Neuron (in vitro differentiated cells): ENCODE data around the gene TEAD1.

ENCODE experiments used
- H2AFZ ChIP-seq: one replicate; pipeline ENCODE4 v1.6.1; 2013; ENCODE audit warnings: low read depth, mild to moderate bottlenecking, inconsistent platforms, low read length, moderate library complexity
- H3K27me3 ChIP-seq: one replicate; pipeline ENCODE4 v1.6.1; 2013; ENCODE audit warnings: low read length; ENCODE audit not compliant: insufficient read depth
- H3K36me3 ChIP-seq: one replicate; pipeline ENCODE4 v1.6.1; 2013; ENCODE audit warnings: low read length; ENCODE audit not compliant: insufficient read depth
- H3K4me1 ChIP-seq: one replicate; pipeline ENCODE4 v1.6.1; 2013; ENCODE audit warnings: low read length; ENCODE audit not compliant: insufficient read depth
- H3K4me3 ChIP-seq: 2 replicates; pipeline ENCODE4 v1.5.1; 2013; ENCODE audit warnings: mild to moderate bottlenecking, low read length, moderate library complexity
- H3K9me3 ChIP-seq: one replicate; pipeline ENCODE4 v1.6.1; 2013; ENCODE audit warnings: low read length

The TEAD1 gene

GRCh38 chr11:12727563-12728211 lies 53.5 kb downstream of the TEAD1 start:
- Histone ChIP-seq H3K36me3 (no peaks in the 10 kb centered on the region), H2AFZ (no peak overlapping the region), H3K4me3 (no peak overlapping the region), H3K4me1 (peaks cover 10% of the 10 kb centered on the region), H3K27me3 (no peaks in the 10 kb centered on the region), H3K9me3 (no peaks in the 10 kb centered on the region)

GRCh38 chr11:12728417-12728816 lies 54.2 kb downstream of the TEAD1 start:
- H3K27me3 ChIP-seq = no peaks in the 10 kb centered on the region
- H3K4me1 ChIP-seq = peaks cover 8% of the 10 kb centered on the region
- no peaks in the 10 kb centered on the region for H3K9me3 ChIP-seq
- no peak overlapping the region for H3K4me3 ChIP-seq
- H3K36me3 ChIP-seq = no peaks in the 10 kb centered on the region
- no peak overlapping the region for H2AFZ ChIP-seq

- Histone ChIP-seq H3K9me3 (no peaks in the 10 kb centered on the region), H3K4me1 (no peaks in the 10 kb centered on the region)
Measured at GRCh38 chr11:12729941-12730340, 55.7 kb downstream of the TEAD1 start.

GRCh38 chr11:12731841-12732336 lies 57.7 kb downstream of the TEAD1 start:
- no peaks in the 10 kb centered on the region for H3K4me1 ChIP-seq
- H3K36me3 ChIP-seq = no peaks in the 10 kb centered on the region
- H3K4me3 ChIP-seq = no peak overlapping the region
- no peak overlapping the region for H2AFZ ChIP-seq
- no peaks in the 10 kb centered on the region for H3K9me3 ChIP-seq
- H3K27me3 ChIP-seq = no peaks in the 10 kb centered on the region

More at GRCh38 chr11:12729941-12730340, 55.7 kb downstream of the TEAD1 start:
- H3K36me3 ChIP-seq = no peaks in the 10 kb centered on the region
- H3K4me3 ChIP-seq = no peak overlapping the region
- no peaks in the 10 kb centered on the region for H3K27me3 ChIP-seq
- H2AFZ ChIP-seq = no peak overlapping the region

- Histone ChIP-seq H3K4me1 (no peaks in the 10 kb centered on the region), H3K9me3 (no peaks in the 10 kb centered on the region), H2AFZ (no peak overlapping the region), H3K27me3 (no peaks in the 10 kb centered on the region), H3K4me3 (no peak overlapping the region), H3K36me3 (no peaks in the 10 kb centered on the region)
Measured at GRCh38 chr11:12733091-12733490, 58.9 kb downstream of the TEAD1 start.

GRCh38 chr11:12734625-12735024 lies 60.4 kb downstream of the TEAD1 start:
- Histone ChIP-seq H2AFZ (no peak overlapping the region), H3K4me3 (no peak overlapping the region), H3K36me3 (no peaks in the 10 kb centered on the region), H3K4me1 (no peaks in the 10 kb centered on the region), H3K9me3 (no peaks in the 10 kb centered on the region), H3K27me3 (no peaks in the 10 kb centered on the region)

- peaks cover 1% of the 10 kb centered on the region for H3K9me3 ChIP-seq
- no peak overlapping the region for H3K4me3 ChIP-seq
- H2AFZ ChIP-seq = no peak overlapping the region
- H3K36me3 ChIP-seq = no peaks in the 10 kb centered on the region
- H3K27me3 ChIP-seq = no peaks in the 10 kb centered on the region
- H3K4me1 ChIP-seq = no peaks in the 10 kb centered on the region
Measured at GRCh38 chr11:12735262-12735661, 61.0 kb downstream of the TEAD1 start.

- Histone ChIP-seq H3K4me1 (no peaks in the 10 kb centered on the region), H3K36me3 (no peaks in the 10 kb centered on the region), H3K9me3 (peaks cover 3% of the 10 kb centered on the region), H2AFZ (no peak overlapping the region), H3K4me3 (no peak overlapping the region), H3K27me3 (no peaks in the 10 kb centered on the region)
Measured at GRCh38 chr11:12737024-12737423, 62.8 kb downstream of the TEAD1 start.

GRCh38 chr11:12741671-12742216 lies 67.5 kb downstream of the TEAD1 start:
- peaks cover 20% of the 10 kb centered on the region for H3K4me1 ChIP-seq
- peaks cover 3% of the 10 kb centered on the region for H3K9me3 ChIP-seq
- H3K4me3 ChIP-seq = no peak overlapping the region

GRCh38 chr11:12743834-12744449 lies 69.7 kb downstream of the TEAD1 start:
- Histone ChIP-seq H3K9me3 (peaks cover 3% of the 10 kb centered on the region), H3K27me3 (no peaks in the 10 kb centered on the region)

More at GRCh38 chr11:12741671-12742216, 67.5 kb downstream of the TEAD1 start:
- H3K36me3 ChIP-seq = no peaks in the 10 kb centered on the region
- no peak overlapping the region for H2AFZ ChIP-seq
- H3K27me3 ChIP-seq = no peaks in the 10 kb centered on the region

GRCh38 chr11:12744826-12745502 lies 70.7 kb downstream of the TEAD1 start:
- Histone ChIP-seq H3K27me3 (no peaks in the 10 kb centered on the region), H2AFZ (no peak overlapping the region), H3K9me3 (peaks cover 3% of the 10 kb centered on the region), H3K4me3 (no peak overlapping the region), H3K36me3 (no peaks in the 10 kb centered on the region), H3K4me1 (peaks cover 23% of the 10 kb centered on the region)

More at GRCh38 chr11:12743834-12744449, 69.7 kb downstream of the TEAD1 start:
- Histone ChIP-seq H3K4me3 (no peak overlapping the region), H3K4me1 (peaks cover 23% of the 10 kb centered on the region), H3K36me3 (no peaks in the 10 kb centered on the region), H2AFZ (no peak overlapping the region)

- Histone ChIP-seq H3K4me3 (no peak overlapping the region), H3K9me3 (no peaks in the 10 kb centered on the region), H3K4me1 (peaks cover 23% of the 10 kb centered on the region), H3K36me3 (no peaks in the 10 kb centered on the region), H2AFZ (no peak overlapping the region), H3K27me3 (no peaks in the 10 kb centered on the region)
Measured at GRCh38 chr11:12745787-12746186, 71.6 kb downstream of the TEAD1 start.

GRCh38 chr11:12746593-12747097 lies 72.4 kb downstream of the TEAD1 start:
- no peaks in the 10 kb centered on the region for H3K27me3 ChIP-seq
- H3K4me3 ChIP-seq = no peak overlapping the region
- H3K36me3 ChIP-seq = no peaks in the 10 kb centered on the region
- peaks cover 23% of the 10 kb centered on the region for H3K4me1 ChIP-seq
- no peak overlapping the region for H2AFZ ChIP-seq
- H3K9me3 ChIP-seq = no peaks in the 10 kb centered on the region
